GM19351 (cell line): Measurements from ENCODE around the gene FURIN.
A peak's percentile ranks its signal among the peaks of the same experiment; 100 is the strongest.
"Not testable (repeated sequence)": the region's sequence is repeated elsewhere in the genome, so short reads cannot be mapped to it uniquely, and the experiment has no call there.

ENCODE experiments used
- ATAC-seq: cut with Tn5 transposase; IDR thresholded peaks from one replicate; pipeline ENCODE4 v1.9.1; 2021; ENCODE audit warnings: mild to moderate bottlenecking, moderate library complexity; ENCODE audit not compliant: unreplicated experiment

The FURIN gene

GRCh38 chr15:90869601-90870353 is 1.4 kb downstream of the FURIN start:
- no peak for ATAC-seq

- peak; percentile 5 for ATAC-seq
Measured at GRCh38 chr15:90870354-90871138, 2.2 kb downstream of the FURIN start.

- peak; percentile 24 for ATAC-seq
Measured at GRCh38 chr15:90871139-90871715, 2.8 kb downstream of the FURIN start.

- ATAC-seq: peak; percentile 36
Measured at GRCh38 chr15:90871716-90872485, 3.5 kb downstream of the FURIN start.

- ATAC-seq: peak; percentile 30
Measured at GRCh38 chr15:90872486-90873184, 4.2 kb downstream of the FURIN start.

- ATAC-seq: no peak
Measured at GRCh38 chr15:90873488-90873997, 5.2 kb downstream of the FURIN start.

GRCh38 chr15:90873998-90874605 is 5.7 kb downstream of the FURIN start:
- no peak for ATAC-seq

- not testable (repeated sequence) for ATAC-seq
Measured at GRCh38 chr15:90874986-90875385, 6.6 kb downstream of the FURIN start.

GRCh38 chr15:90875549-90875981 is 7.2 kb downstream of the FURIN start:
- ATAC-seq: no peak

- ATAC-seq: no peak
Measured at GRCh38 chr15:90876046-90876445, 7.7 kb downstream of the FURIN start.

- ATAC-seq: no peak
Measured at GRCh38 chr15:90876512-90877170, 8.3 kb downstream of the FURIN start.

GRCh38 chr15:90877315-90877714 is 8.9 kb downstream of the FURIN start:
- no peak for ATAC-seq

- ATAC-seq: no peak
Measured at GRCh38 chr15:90877996-90878395, 9.6 kb downstream of the FURIN start.

GRCh38 chr15:90878660-90879059 is 10.3 kb downstream of the FURIN start:
- ATAC-seq: no peak

GRCh38 chr15:90879730-90880366 is 11.5 kb downstream of the FURIN start:
- ATAC-seq: no peak

- no peak for ATAC-seq
Measured at GRCh38 chr15:90880381-90881145, 12.2 kb downstream of the FURIN start.

GRCh38 chr15:90881181-90881977 is 13.0 kb downstream of the FURIN start:
- no peak for ATAC-seq
